T-cell (primary cell): ENCODE results near the gene HNRNPL. TPM values are rescaled to one million over a fixed set of nuclear protein-coding genes. Genes with fewer than 3 reads are reported as not detected.
A peak's percentile ranks its signal among the peaks of the same experiment; 100 is the strongest.

Source experiments
- ATAC-seq, 4 experiments: fragments of 200-7000 bp in 3 of 4; fragments of 150-1000 bp in 1 of 4; cut with Tn5 transposase; replicated peaks in 1 of 4; 1 replicate in 3 of 4; 2 replicates in 1 of 4; pipeline ENCODE4 v1.10.0; 2021; ENCODE audit warnings: moderate library complexity in 3 of 4, mild to moderate bottlenecking in 2 of 4, moderate number of reproducible peaks in 1 of 4
- CTCF ChIA-PET, 2 donors: fragments of 300-600 bp; sonication (Branson Sonifier 250); formaldehyde crosslinking; loops; one replicate each; lab custom pipeline; 2022; ENCODE audit warnings: antibody characterized with exemption in 2 of 2; lab: Charles Lee
- POLR2A ChIA-PET, 2 donors: fragments of 300-600 bp; sonication (Branson Sonifier 250); formaldehyde crosslinking; loops; one replicate each; lab custom pipeline; 2022; ENCODE audit warnings: antibody characterized with exemption in 2 of 2; lab: Charles Lee
- DNase-seq, 35 experiments: peaks; one replicate each; pipeline versions ENCODE4 v3.0.0 to v3.0.0-alpha.2; 2013 to 2023
- H3K27ac ChIP-seq: one replicate; pipeline ENCODE4 v1.5.1; 2013; ENCODE audit warnings: low read length
- H3K27me3 ChIP-seq, 2 experiments: replicated peaks in 1 of 2; 1 replicate in 1 of 2; 2 replicates in 1 of 2; pipeline versions ENCODE4 v1.6.1 to v1.7.0; 2013; ENCODE audit warnings: low read length in 1 of 2, mixed read lengths in 1 of 2; ENCODE audit not compliant: control insufficient read depth in 2 of 2, insufficient read depth in 2 of 2; ENCODE audit errors: extremely low read depth in 1 of 2
- H3K36me3 ChIP-seq, 2 donors: 1 replicate in 1 of 2; 2 replicates in 1 of 2; pipeline versions ENCODE4 v1.6.1 to v1.7.0; 2013; ENCODE audit warnings: low read length in 1 of 2; ENCODE audit not compliant: control insufficient read depth in 2 of 2, insufficient read depth in 1 of 2; ENCODE audit errors: extremely low read depth in 1 of 2
- H3K4me1 ChIP-seq, 2 experiments: 1 replicate in 1 of 2; 2 replicates in 1 of 2; pipeline versions ENCODE4 v1.6.1 to v1.7.0; 2013; ENCODE audit warnings: low read length in 2 of 2, mixed read lengths in 1 of 2; ENCODE audit not compliant: insufficient read depth in 2 of 2, control insufficient read depth in 1 of 2; ENCODE audit errors: extremely low read depth in 1 of 2
- H3K4me3 ChIP-seq, 2 donors: 1 replicate in 1 of 2; 2 replicates in 1 of 2; pipeline versions ENCODE4 v1.5.1 to v1.7.0; 2013; ENCODE audit warnings: mild to moderate bottlenecking in 2 of 2, low read length in 1 of 2, moderate library complexity in 1 of 2; ENCODE audit not compliant: control insufficient read depth in 1 of 2; ENCODE audit errors: extremely low read depth in 1 of 2
- H3K9me3 ChIP-seq: 2 replicates; pipeline ENCODE4 v1.7.0; 2013
- H3K27ac Mint-ChIP-seq, 2 donors: one replicate each; pipeline ENCODE4 v1.8.0; 2020 to 2021; ENCODE audit warnings: mild to moderate bottlenecking in 2 of 2, mixed read lengths in 2 of 2
- H3K27me3 Mint-ChIP-seq, 2 donors: one replicate each; pipeline ENCODE4 v1.8.0; 2021 to 2022; ENCODE audit warnings: mixed read lengths in 2 of 2
- H3K36me3 Mint-ChIP-seq: one replicate; pipeline ENCODE4 v1.8.0; 2021; ENCODE audit warnings: mixed read lengths
- H3K4me1 Mint-ChIP-seq, 3 donors: one replicate each; pipeline ENCODE4 v1.8.0; 2020 to 2022; ENCODE audit warnings: mixed read lengths in 3 of 3, mild to moderate bottlenecking in 1 of 3
- H3K4me3 Mint-ChIP-seq, 3 donors: one replicate each; pipeline ENCODE4 v1.8.0; 2020 to 2022; ENCODE audit warnings: mild to moderate bottlenecking in 3 of 3, mixed read lengths in 3 of 3, moderate library complexity in 3 of 3
- H3K9me3 Mint-ChIP-seq, 3 donors: one replicate each; pipeline ENCODE4 v1.8.0; 2020 to 2022; ENCODE audit warnings: mixed read lengths in 3 of 3
- WGBS: methylation state at CpG from one replicate; pipeline ENCODE4 v1.1.5; 2013; ENCODE audit warnings: missing lambda C conversion rate; ENCODE audit not compliant: insufficient coverage; 5-methylcytosine and 5-hydroxymethylcytosine counted together
- total RNA-seq, 35 experiments: library from RNA in 6 of 35; stranded (reverse) in 6 of 35; fragments of 120-200 nt in 1 of 35; gene quantifications; one replicate each; pipeline versions ENCODE4 v1.2.1 to v1.2.4 and lab custom pipeline; 2013 to 2026

The HNRNPL gene
- total RNA-seq, 5 donors from 2014 or later (not counting 1 experiment from before 2014, with no cell fraction given) = 320 to 498 (median 330) TPM

- Histone ChIP-seq H3K4me1 (peaks cover 9 to 42% of the 10 kb centered on the region in 2 experiments), H3K27me3 (no peaks in the 10 kb centered on the region), H3K9me3 (no peaks in the 10 kb centered on the region), H3K27ac (no peak overlapping the region), H3K36me3 (peaks cover 23 to 60% of the 10 kb centered on the region in 2 donors), H3K4me3 (no peak overlapping the region)
- POLR2A ChIA-PET = interaction anchor here in 1 of 2 donors (0.6 kb wide), 1 partner anchor 20 kb away, joined by 3 read pairs; no protein-coding TSS in a partner anchor
- Mint-ChIP-seq H3K36me3 (peaks cover 48% of the 10 kb centered on the region), H3K27ac (peak overlapping the region in 1 of 2 donors; percentile 48), H3K9me3 (no peaks in the 10 kb centered on the region), H3K4me1 (peaks cover 20 to 38% (median 38%) of the 10 kb centered on the region in 3 donors), H3K27me3 (no peaks in the 10 kb centered on the region), H3K4me3 (no peak overlapping the region)
- no peak for ATAC-seq
- WGBS = 93% methylated on average over 4 of the region's 6 CpGs
- DNase-seq = no peak
- CTCF ChIA-PET = no interaction called here
Measured at GRCh38 chr19:38836983-38837626, 12.7 kb downstream of the HNRNPL start.

- peaks cover 4 to 35% of the 10 kb centered on the region in 2 experiments for H3K4me1 ChIP-seq
- ChIA-PET POLR2A (interaction anchor here in 1 of 2 donors (0.6 kb wide), 1 partner anchor 13 kb away, joined by 5 read pairs; no protein-coding TSS in a partner anchor), CTCF (interaction anchor here in 1 of 2 donors (0.6 kb wide), 1 partner anchor 32 kb away, joined by 5 read pairs; no protein-coding TSS in a partner anchor)
- H3K4me1 Mint-ChIP-seq = peaks cover 19 to 38% (median 36%) of the 10 kb centered on the region in 3 donors
- H3K36me3 ChIP-seq = peaks cover 23 to 55% of the 10 kb centered on the region in 2 donors
- no peaks in the 10 kb centered on the region for H3K27me3 Mint-ChIP-seq
- no peak for ATAC-seq
- H3K27me3 ChIP-seq = no peaks in the 10 kb centered on the region
- no peak for DNase-seq
- 96% methylated on average over 4 of the region's 8 CpGs for WGBS
- H3K27ac ChIP-seq = no peak overlapping the region
- no peaks in the 10 kb centered on the region for H3K9me3 ChIP-seq
- H3K4me3 Mint-ChIP-seq = no peak overlapping the region
- H3K36me3 Mint-ChIP-seq = peaks cover 42% of the 10 kb centered on the region
- no peaks in the 10 kb centered on the region for H3K9me3 Mint-ChIP-seq
- H3K4me3 ChIP-seq = no peak overlapping the region
- peak overlapping the region in 1 of 2 donors; percentile 39 for H3K27ac Mint-ChIP-seq
Measured at GRCh38 chr19:38836159-38836982, 13.4 kb downstream of the HNRNPL start.

DNA sequence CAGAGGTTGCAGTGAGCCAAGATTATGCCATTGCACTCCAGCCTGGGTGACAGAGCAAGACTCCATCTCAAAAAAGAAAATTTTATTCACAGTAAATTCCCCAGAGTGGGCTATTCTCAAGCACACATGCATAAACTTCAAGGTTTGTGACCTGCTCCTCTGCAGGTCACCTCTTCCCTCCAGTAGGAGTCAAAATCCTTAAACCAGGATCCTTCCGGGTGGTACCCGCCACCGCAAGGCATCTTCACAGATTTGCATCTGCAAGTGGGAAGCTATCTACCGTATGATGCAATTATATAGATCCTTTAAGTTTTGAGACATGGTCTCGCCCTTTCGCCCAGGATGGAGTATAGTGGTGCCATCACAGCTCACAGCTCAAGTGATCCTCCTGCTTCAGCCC lies 15.2 kb downstream of the HNRNPL start:
- ATAC-seq (no peak), DNase-seq (no peak)
- Mint-ChIP-seq H3K27ac (no peak overlapping the region), H3K9me3 (no peaks in the 10 kb centered on the region), H3K36me3 (peaks cover 39% of the 10 kb centered on the region), H3K4me1 (peaks cover 28 to 40% (median 38%) of the 10 kb centered on the region in 3 donors), H3K4me3 (no peak overlapping the region), H3K27me3 (no peaks in the 10 kb centered on the region)
- peaks cover 5 to 33% of the 10 kb centered on the region in 2 experiments for H3K4me1 ChIP-seq
- H3K27me3 ChIP-seq = no peaks in the 10 kb centered on the region
- POLR2A ChIA-PET = interaction anchor here in 1 of 2 donors (1.3 kb wide), 1 partner anchor 8 kb away, joined by 4 read pairs; no protein-coding TSS in a partner anchor
- no peak overlapping the region for H3K27ac ChIP-seq
- H3K4me3 ChIP-seq = no peak overlapping the region
- 96% methylated on average over 4 of the region's 6 CpGs for WGBS
- H3K36me3 ChIP-seq = peaks cover 23 to 46% of the 10 kb centered on the region in 2 donors
- no peaks in the 10 kb centered on the region for H3K9me3 ChIP-seq
- CTCF ChIA-PET = interaction anchor here in 1 of 2 donors (0.7 kb wide), 1 partner anchor 10 kb away, joined by 3 read pairs; no protein-coding TSS in a partner anchor

GRCh38 chr19:38834104-38834490 lies 15.7 kb downstream of the HNRNPL start:
- no CpG with 5 or more reads among the region's 4 CpGs for WGBS
- ChIA-PET POLR2A (interaction anchor here in 1 of 2 donors (1.3 kb wide), 1 partner anchor 8 kb away, joined by 4 read pairs; no protein-coding TSS in a partner anchor), CTCF (interaction anchor here in 1 of 2 donors (0.6 kb wide), 1 partner anchor 432 kb away, joined by 3 read pairs; no protein-coding TSS in a partner anchor)
- H3K27ac ChIP-seq = no peak overlapping the region
- peak overlapping the region in 1 of 2 donors; percentile 46 for H3K27ac Mint-ChIP-seq
- H3K27me3 ChIP-seq = no peaks in the 10 kb centered on the region
- no peak for DNase-seq
- no peak overlapping the region for H3K4me3 Mint-ChIP-seq
- peaks cover 34% of the 10 kb centered on the region for H3K36me3 Mint-ChIP-seq
- ATAC-seq = no peak
- H3K36me3 ChIP-seq = peaks cover 23 to 43% of the 10 kb centered on the region in 2 donors
- peaks cover 5 to 28% of the 10 kb centered on the region in 2 experiments for H3K4me1 ChIP-seq
- no peaks in the 10 kb centered on the region for H3K9me3 Mint-ChIP-seq
- no peaks in the 10 kb centered on the region for H3K9me3 ChIP-seq
- peaks cover 28 to 37% (median 33%) of the 10 kb centered on the region in 3 donors for H3K4me1 Mint-ChIP-seq
- no peaks in the 10 kb centered on the region for H3K27me3 Mint-ChIP-seq
- no peak overlapping the region for H3K4me3 ChIP-seq

- no peak overlapping the region for H3K27ac ChIP-seq
- ATAC-seq (no peak), DNase-seq (no peak)
- no peaks in the 10 kb centered on the region for H3K9me3 Mint-ChIP-seq
- H3K27me3 ChIP-seq = no peaks in the 10 kb centered on the region
- POLR2A ChIA-PET = interaction anchor here in 1 of 2 donors (0.6 kb wide), 1 partner anchor 15 kb away, joined by 5 read pairs; no protein-coding TSS in a partner anchor
- peak overlapping the region in 1 of 2 donors; percentile 52 for H3K27ac Mint-ChIP-seq
- H3K27me3 Mint-ChIP-seq = no peaks in the 10 kb centered on the region
- H3K4me3 Mint-ChIP-seq = peak overlapping the region in 2 of 3 donors; percentile 1 to 3
- H3K4me1 ChIP-seq = peaks cover 5 to 25% of the 10 kb centered on the region in 2 experiments
- 100% methylated on average over 1 of the region's 7 CpGs for WGBS
- CTCF ChIA-PET = interaction anchor here in 1 of 2 donors (2.0 to 2.1 kb wide), 2 partner anchors 9 to 430 kb away, joined by 9 to 15 read pairs; partner anchors contain the start of gene FAM98C
- H3K4me1 Mint-ChIP-seq = peaks cover 31 to 33% (median 32%) of the 10 kb centered on the region in 3 donors
- no peak overlapping the region for H3K4me3 ChIP-seq
- peaks cover 30% of the 10 kb centered on the region for H3K36me3 Mint-ChIP-seq
- no peaks in the 10 kb centered on the region for H3K9me3 ChIP-seq
- peaks cover 20 to 35% of the 10 kb centered on the region in 2 donors for H3K36me3 ChIP-seq
Measured at GRCh38 chr19:38833092-38833425, 16.7 kb downstream of the HNRNPL start.
